Psoas muscle (tissue), 8 donors: ENCODE data around the gene SIDT2. TPM values are rescaled to one million over a fixed set of nuclear protein-coding genes. Genes with fewer than 3 reads are reported as not detected.

Experiments
- ATAC-seq, 4 donors: fragments of 200-7000 bp; cut with Tn5 transposase; one replicate each; pipeline ENCODE4 v1.9.1; 2020; ENCODE audit warnings: moderate library complexity in 3 of 4, mild to moderate bottlenecking in 2 of 4
- DNase-seq, 2 donors: peaks; one replicate each; pipeline ENCODE4 v3.0.0-alpha.2; 2020
- H3K27ac ChIP-seq: fragments of 200-600 bp; one replicate; pipeline ENCODE4 v1.8.0; 2022
- H3K27me3 ChIP-seq, 3 donors: fragments of 200-600 bp in 1 of 3; one replicate each; pipeline versions ENCODE4 v1.6.1 to v1.8.0; 2013 to 2022; ENCODE audit warnings: low read length in 2 of 3, mild to moderate bottlenecking in 2 of 3, moderate library complexity in 1 of 3; ENCODE audit not compliant: insufficient read depth in 3 of 3
- H3K36me3 ChIP-seq, 2 donors: fragments of 200-600 bp in 1 of 2; one replicate each; pipeline versions ENCODE4 v1.6.1 to v1.8.0; 2013 to 2022; ENCODE audit warnings: low read depth in 1 of 2, mild to moderate bottlenecking in 1 of 2, moderate library complexity in 1 of 2; ENCODE audit not compliant: insufficient read depth in 1 of 2
- H3K4me1 ChIP-seq: fragments of 200-600 bp; one replicate; pipeline ENCODE4 v1.8.0; 2022
- H3K4me3 ChIP-seq: fragments of 200-600 bp; one replicate; pipeline ENCODE4 v1.8.0; 2022; ENCODE audit warnings: mild to moderate bottlenecking
- H3K9me3 ChIP-seq: fragments of 200-600 bp; one replicate; pipeline ENCODE4 v1.8.0; 2022
- WGBS, 3 donors: extraction: QIAGEN DNeasy Blood & Tissue Kit; methylation state at CpG; one replicate each; pipeline versions ENCODE4 v1.1.6 to v1.1.7; 2013; 5-methylcytosine and 5-hydroxymethylcytosine counted together
- intact Hi-C, 2 donors: fragments of 100-400 bp; cut with DNase I; formaldehyde crosslinking; loops; one replicate each; pipeline versions ENCODE4 v1.11.0 to v1.14.2; 2022
- polyA plus RNA-seq, 3 donors: library from polyadenylated mRNA; stranded (reverse); fragments of 200-250 nt; gene quantifications; one replicate each; pipeline ENCODE4 v1.2.3, GENCODE V29; 2013
- total RNA-seq, 4 donors: library from RNA; stranded (reverse); fragmentation: NEBNext Ultra II Directional in 2 of 4; extraction: Animal tissue kit (Norgen Biotek cat#: 25700) in 2 of 4; gene quantifications; one replicate each; pipeline versions ENCODE4 v1.2.1 to v1.2.4, GENCODE V29; 2021 to 2023
- TF ChIP-seq, protein P1 (sequence below): fragments of 200-600 bp; IDR thresholded peaks from one replicate; pipeline ENCODE4 v1.8.0; 2022; ENCODE audit warnings: antibody characterized with exemption
- donor health status: healthy with polysubstance abuse.
- donor health status: DM: no; HTN: no; CAD: no; lungs with moderate emphysema.
- donor health status: Bipolar disorder and iron deficiency.
- donor health status: healthy.
- donor health status: DM: yes; HTN: yes; CAD: no.
- donor health status: DM: no; HTN: no; CAD: no.
- donor health status: DM: no; HTN: no; CAD: no.
- donor health status: DM: yes; HTN: yes; CAD: no.

Gene SIDT2
- total and polyA plus RNA-seq, 7 donors = 7.1 to 22.8 (median 12.6) TPM

- Histone ChIP-seq H3K36me3 (peaks cover 0 to 60% of the 10 kb centered on the region in 2 donors), H3K27ac (no peak overlapping the region)
- 75 to 82% (median 81%) methylated on average over 16 to 17 of the region's 17 CpGs for WGBS, 3 donors
Measured at GRCh38 chr11:117223741-117224689, 45.5 kb downstream of the SIDT2 start.

GRCh38 chr11:117225553-117226170 lies 47.1 kb downstream of the SIDT2 start:
- no peaks in the 10 kb centered on the region for H3K9me3 ChIP-seq
- 94% methylated on average over 9 of the region's 9 CpGs for WGBS, 3 donors
- TF ChIP-seq, protein P1, sequence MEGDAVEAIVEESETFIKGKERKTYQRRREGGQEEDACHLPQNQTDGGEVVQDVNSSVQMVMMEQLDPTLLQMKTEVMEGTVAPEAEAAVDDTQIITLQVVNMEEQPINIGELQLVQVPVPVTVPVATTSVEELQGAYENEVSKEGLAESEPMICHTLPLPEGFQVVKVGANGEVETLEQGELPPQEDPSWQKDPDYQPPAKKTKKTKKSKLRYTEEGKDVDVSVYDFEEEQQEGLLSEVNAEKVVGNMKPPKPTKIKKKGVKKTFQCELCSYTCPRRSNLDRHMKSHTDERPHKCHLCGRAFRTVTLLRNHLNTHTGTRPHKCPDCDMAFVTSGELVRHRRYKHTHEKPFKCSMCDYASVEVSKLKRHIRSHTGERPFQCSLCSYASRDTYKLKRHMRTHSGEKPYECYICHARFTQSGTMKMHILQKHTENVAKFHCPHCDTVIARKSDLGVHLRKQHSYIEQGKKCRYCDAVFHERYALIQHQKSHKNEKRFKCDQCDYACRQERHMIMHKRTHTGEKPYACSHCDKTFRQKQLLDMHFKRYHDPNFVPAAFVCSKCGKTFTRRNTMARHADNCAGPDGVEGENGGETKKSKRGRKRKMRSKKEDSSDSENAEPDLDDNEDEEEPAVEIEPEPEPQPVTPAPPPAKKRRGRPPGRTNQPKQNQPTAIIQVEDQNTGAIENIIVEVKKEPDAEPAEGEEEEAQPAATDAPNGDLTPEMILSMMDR = no peak
- H3K36me3 ChIP-seq = peaks cover 0 to 67% of the 10 kb centered on the region in 2 donors
- peaks cover 31% of the 10 kb centered on the region for H3K4me1 ChIP-seq
- DNase-seq = no peak
- H3K4me3 ChIP-seq = no peak overlapping the region
- no peak for ATAC-seq
- intact Hi-C loops = loop anchor here (2.0 to 10.0 kb wide), 5 partner anchors 45 to 438 kb away; partner anchors contain the start of gene ZPR1 (in 1 of the 2)
- H3K27me3 ChIP-seq = no peaks in the 10 kb centered on the region
- no peak overlapping the region for H3K27ac ChIP-seq

More at GRCh38 chr11:117223741-117224689, 45.5 kb downstream of the SIDT2 start:
- ATAC-seq (no peak), DNase-seq (no peak)
- no peak overlapping the region for H3K4me3 ChIP-seq
- intact Hi-C loops = loop anchor here (5.0 to 10.0 kb wide), 3 partner anchors 117 to 259 kb away; no protein-coding TSS in a partner anchor
- no peaks in the 10 kb centered on the region for H3K9me3 ChIP-seq
- no peaks in the 10 kb centered on the region for H3K27me3 ChIP-seq
- TF ChIP-seq, protein P1 = no peak
- peaks cover 37% of the 10 kb centered on the region for H3K4me1 ChIP-seq

DNA sequence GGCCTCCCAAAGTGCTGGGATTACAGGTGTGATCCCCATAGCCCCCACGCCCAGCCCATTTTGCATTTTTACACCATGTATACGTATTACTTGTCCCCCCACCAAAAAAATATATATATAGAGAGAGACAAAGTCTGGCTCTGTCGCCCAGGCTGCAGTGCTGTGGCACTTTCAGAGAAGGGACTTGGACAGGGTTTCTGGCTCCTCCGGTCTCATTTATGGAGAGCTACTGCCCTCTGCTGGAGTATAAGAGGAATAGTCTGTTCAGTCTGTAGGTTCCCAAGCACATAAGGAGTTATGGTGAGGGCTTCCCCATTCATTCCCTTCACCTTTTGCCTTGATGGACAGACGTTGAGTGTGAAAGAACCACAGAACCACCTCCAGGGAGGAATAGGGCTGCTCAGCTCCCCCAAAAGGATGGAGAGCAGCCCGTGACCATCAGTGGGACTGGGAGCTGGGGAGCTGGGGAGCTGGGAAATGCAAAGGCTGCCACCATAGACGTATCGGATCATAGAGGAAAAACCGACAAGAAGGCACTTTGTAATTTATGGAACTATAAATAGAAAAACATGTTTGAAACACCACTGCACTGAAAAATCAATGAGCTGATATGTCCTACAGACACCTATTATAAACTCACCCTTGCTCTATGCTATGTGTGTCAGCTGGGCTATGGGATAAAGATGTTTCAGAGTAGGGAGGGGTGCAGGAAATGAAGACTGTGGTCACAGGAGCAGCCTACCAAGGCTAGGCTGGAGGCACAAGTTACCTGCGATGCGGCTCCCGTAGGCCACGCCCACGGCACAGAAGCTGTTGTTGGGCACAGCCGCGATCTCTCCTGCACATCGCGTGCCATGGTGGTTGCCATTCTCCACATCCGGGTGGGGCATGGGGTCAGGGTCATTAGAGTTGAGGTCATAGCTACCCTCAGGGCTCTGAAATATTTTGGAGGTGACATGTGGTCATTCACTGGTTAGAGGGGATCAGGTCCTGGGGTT lies 48.1 kb downstream of the SIDT2 start:
- intact Hi-C loops = loop anchor here (2.0 to 10.0 kb wide), 5 partner anchors 46 to 439 kb away; partner anchors contain the start of gene ZPR1 (in 1 of the 2)
- 61 to 66% (median 65%) methylated on average over 19 of the region's 19 CpGs for WGBS, 3 donors
- Histone ChIP-seq H3K27ac (no peak overlapping the region), H3K4me3 (no peak overlapping the region), H3K4me1 (peaks cover 29% of the 10 kb centered on the region), H3K27me3 (no peaks in the 10 kb centered on the region), H3K36me3 (peaks cover 0 to 67% of the 10 kb centered on the region in 2 donors), H3K9me3 (no peaks in the 10 kb centered on the region)
- ATAC-seq (peak; percentile 75 to 84 (median 82)), DNase-seq (no peak)
- TF ChIP-seq, protein P1 = peak; percentile 87

GRCh38 chr11:117228091-117228490 lies 49.5 kb downstream of the SIDT2 start:
- intact Hi-C loops = loop anchor here (5.0 to 10.0 kb wide), 4 partner anchors 123 to 441 kb away; partner anchors contain the start of gene ZPR1 (in 1 of the 2)
- peaks cover 0 to 59% of the 10 kb centered on the region in 2 donors for H3K36me3 ChIP-seq

More at GRCh38 chr11:117228091-117228490, 49.5 kb downstream of the SIDT2 start:
- H3K9me3 ChIP-seq = no peaks in the 10 kb centered on the region
- no peak overlapping the region for H3K27ac ChIP-seq
- 87 to 96% (median 92%) methylated on average over 11 of the region's 11 CpGs for WGBS, 3 donors
- TF ChIP-seq, protein P1 = no peak
- no peaks in the 10 kb centered on the region for H3K27me3 ChIP-seq
- H3K4me3 ChIP-seq = no peak overlapping the region
- no peak for DNase-seq
- ATAC-seq = no peak
- peaks cover 16% of the 10 kb centered on the region for H3K4me1 ChIP-seq
